Panc1 (cell line): ENCODE measurements around the gene DCD.

Source experiments
- CTCF ChIP-seq: fragments of 450-650 bp; IDR thresholded peaks from 2 replicates; pipeline ENCODE4 v1.5.1; 2017; ENCODE audit warnings: mild to moderate bottlenecking
- POLR2AphosphoS5 ChIP-seq: IDR thresholded peaks from 2 replicates; pipeline ENCODE4 v1.6.1; 2012; ENCODE audit warnings: mild to moderate bottlenecking, low read depth, low read length, moderate library complexity
- REST ChIP-seq, 2 experiments: IDR thresholded peaks; 2 replicates each; pipeline ENCODE4 v1.6.1; 2011 to 2012; ENCODE audit warnings: low read depth in 2 of 2, control low read depth in 1 of 2, low read length in 1 of 2, mild to moderate bottlenecking in 1 of 2, moderate library complexity in 1 of 2; ENCODE audit not compliant: insufficient read depth in 1 of 2
- SIN3A ChIP-seq: IDR thresholded peaks from 2 replicates; pipeline ENCODE4 v1.6.1; 2012; ENCODE audit warnings: low read depth, mild to moderate bottlenecking, low read length, moderate library complexity, borderline replicate concordance; ENCODE audit not compliant: insufficient read depth

DNA sequence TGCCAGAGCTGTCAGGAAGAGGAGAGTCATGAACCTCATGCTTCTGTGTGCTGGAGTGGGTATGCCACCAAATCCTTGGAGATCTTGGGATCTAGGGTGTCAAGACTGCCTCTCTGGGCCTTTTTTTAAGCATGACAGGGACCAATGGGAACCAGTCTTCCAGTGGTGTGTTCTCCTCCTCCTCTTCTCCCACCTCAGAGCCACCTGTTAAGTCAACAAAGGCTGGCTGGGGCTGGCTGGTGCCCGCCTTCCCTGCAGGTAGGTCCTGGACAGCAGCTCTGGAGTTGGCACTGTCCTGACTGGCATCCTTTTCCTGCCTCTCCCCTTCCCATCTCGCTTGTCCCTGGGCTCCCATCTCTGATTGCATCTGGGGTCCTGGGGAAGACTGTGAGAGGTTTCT lies at the start of gene DCD:
- TF ChIP-seq CTCF (no peak), POLR2AphosphoS5 (no peak), SIN3A (no peak), REST (IDR thresholded peaks at IDR 0.05; ENCODE audit: insufficient read depth in 1 of 2, low read depth in 2 of 2, low read length in 1 of 2) (no peak)
